GM12878 (cell line): ENCODE data around the gene AFAP1. TPM values are rescaled to one million over a fixed set of nuclear protein-coding genes. Genes with fewer than 3 reads are reported as not detected.

ENCODE experiments used
- ATAC-seq: fragments of 200-7000 bp; cut with Tn5 transposase; 3 replicates; pipeline ENCODE4 v1.9.1; 2020; ENCODE audit warnings: mild to moderate bottlenecking, moderate library complexity
- BruUV-seq: library from RNA; stranded (reverse); fragments of 400-500 nt; replicated peaks from 2 replicates; lab custom pipeline; 2021; lab: Mats Ljungman, UMichigan
- CTCF ChIA-PET: fragments of 300-600 bp; sonication (Branson Sonifier 250); formaldehyde crosslinking; extraction: SDS; loops from one replicate; lab custom pipeline; 2021; ENCODE audit warnings: inconsistent platforms; lab: Yijun Ruan, JAX
- POLR2A ChIA-PET: fragments of 350-600 bp; formaldehyde crosslinking; extraction: SDS; loops from one replicate; lab custom pipeline; 2021; ENCODE audit warnings: inconsistent platforms; lab: Charles Lee
- RAD21 ChIA-PET: fragments of 300-600 bp; sonication (Branson Sonifier 250); formaldehyde crosslinking; loops from one replicate; lab custom pipeline; 2023; ENCODE audit warnings: antibody characterized with exemption; ENCODE audit not compliant: unreplicated experiment; lab: Charles Lee
- SMC1A ChIA-PET: fragments of 300-600 bp; sonication (Branson Sonifier 250); formaldehyde crosslinking; loops from one replicate; lab custom pipeline; 2023; ENCODE audit not compliant: unreplicated experiment, uncharacterized antibody; lab: Charles Lee
- DNase-seq: peaks from one replicate; pipeline ENCODE4 v3.0.0-alpha.2; 2011; ENCODE audit warnings: low read depth, low spot score
- FAIRE-seq: peaks from 3 replicates; lab custom pipeline; 2011; peaks lifted over from hg19 to GRCh38; lab: Jason Lieb, UNC
- H2AFZ ChIP-seq: 2 replicates; pipeline ENCODE4 v1.6.0; 2011; ENCODE audit warnings: low read depth, low read length, control low read depth; ENCODE audit not compliant: control insufficient read depth
- H3K27ac ChIP-seq: 2 replicates; pipeline ENCODE4 v1.5.1; 2011; ENCODE audit warnings: control low read depth; ENCODE audit not compliant: control insufficient read depth, insufficient read depth
- H3K27me3 ChIP-seq, 2 experiments: replicated peaks in 1 of 2; 2 replicates each; pipeline versions ENCODE4 v1.6.0 to v1.6.1; 2011; ENCODE audit warnings: low read length in 1 of 2; ENCODE audit not compliant: control insufficient read depth in 2 of 2, insufficient read depth in 2 of 2
- H3K36me3 ChIP-seq, 2 experiments: 2 replicates each; pipeline ENCODE4 v1.5.1; 2011; ENCODE audit warnings: low read length in 1 of 2; ENCODE audit not compliant: control insufficient read depth in 2 of 2, insufficient read depth in 2 of 2
- H3K4me1 ChIP-seq: 2 replicates; pipeline ENCODE4 v1.6.1; 2011; ENCODE audit warnings: mild to moderate bottlenecking, low read length, moderate library complexity, mixed read lengths; ENCODE audit not compliant: control insufficient read depth, insufficient read depth
- H3K4me2 ChIP-seq: 2 replicates; pipeline ENCODE4 v1.6.0; 2011; ENCODE audit warnings: control low read depth; ENCODE audit not compliant: control insufficient read depth, insufficient read depth
- H3K4me3 ChIP-seq: fragments of 200-600 bp; sonication (generic); 2 replicates; pipeline ENCODE4 v1.5.1; 2016
- H3K79me2 ChIP-seq: 2 replicates; pipeline ENCODE4 v1.6.0; 2011; ENCODE audit warnings: low read length; ENCODE audit not compliant: control insufficient read depth, insufficient read depth
- H3K9ac ChIP-seq: 2 replicates; pipeline ENCODE4 v1.8.0; 2011; ENCODE audit warnings: low read length, control low read depth, mixed read lengths; ENCODE audit not compliant: control insufficient read depth, insufficient read depth
- H3K9me3 ChIP-seq: replicated peaks from 3 replicates; pipeline ENCODE4 v1.5.1; 2011; ENCODE audit warnings: mild to moderate bottlenecking, low read length; ENCODE audit not compliant: control insufficient read depth, insufficient read depth
- H4K20me1 ChIP-seq: 2 replicates; pipeline ENCODE4 v1.6.0; 2011; ENCODE audit not compliant: control insufficient read depth, insufficient read depth
- ATF7 ChIP-seq: fragments of 450-650 bp; IDR thresholded peaks from 2 replicates; pipeline ENCODE4 v1.6.1; 2016; ENCODE audit warnings: low read depth, mild to moderate bottlenecking
- MYC ChIP-seq: IDR thresholded peaks from 2 replicates; pipeline ENCODE4 v1.6.1; 2011; ENCODE audit warnings: mild to moderate bottlenecking, low read length, moderate library complexity, inconsistent platforms; ENCODE audit not compliant: insufficient read depth, insufficient replicate concordance, insufficient read length, severe bottlenecking
- SIN3A ChIP-seq: IDR thresholded peaks from 2 replicates; pipeline ENCODE4 v1.6.1; 2012; ENCODE audit warnings: low read depth, low read length, improper control_type of control experiment
- WRNIP1 ChIP-seq: IDR thresholded peaks from 2 replicates; pipeline ENCODE4 v1.6.1; 2011; ENCODE audit warnings: low read depth, low read length, improper control_type of control experiment, borderline replicate concordance
- ZBTB11 ChIP-seq: fragments of 450-650 bp; formaldehyde crosslinking; IDR thresholded peaks from 2 replicates; pipeline ENCODE4 v1.5.0; 2022; ENCODE audit warnings: mild to moderate bottlenecking, missing genetic modification characterization
- WGBS: methylation state at CpG from one replicate; pipeline ENCODE4 v1.1.6; 2016; ENCODE audit warnings: low lambda C conversion rate; ENCODE audit not compliant: insufficient replicate concordance, insufficient coverage; ENCODE audit errors: missing lambda C conversion rate; 5-methylcytosine and 5-hydroxymethylcytosine counted together
- in situ Hi-C: fragments of 300-500 bp; cut with MboI; formaldehyde crosslinking; loops from 9 replicates; pipeline ENCODE4 v1.14.3; 2018; ENCODE audit warnings: mixed read lengths
- intact Hi-C: fragments of 100-400 bp; cut with micrococcal nuclease; formaldehyde crosslinking; loops from one replicate; pipeline ENCODE4 v1.14.2; 2022; ENCODE audit not compliant: unreplicated experiment
- polyA plus RNA-seq, 11 experiments: library from polyadenylated mRNA; depleted of rRNA in 4 of 11; unstranded in 6 of 11; stranded (reverse) in 5 of 11; fragments of >200 nt; fragmentation: Nextera tagmentation in 4 of 11; fragmentation: Illumina TruSeq in 1 of 11; extraction: Ambion mirVana in 4 of 11; extraction: Trizol in 1 of 11; gene quantifications; 1 replicate in 1 of 11; 2 replicates in 10 of 11; pipeline versions ENCODE4 v1.2.1 to v1.2.3, GENCODE V29; 2011 to 2016; ENCODE audit warnings: inconsistent platforms in 2 of 11, missing spikeins in 2 of 11, low read depth in 1 of 11
- total RNA-seq, 4 experiments: library from RNA; depleted of rRNA in 3 of 4; stranded (reverse); fragments of >200 nt in 3 of 4; fragmentation: Illumina TruSeq in 1 of 4; extraction: Trizol in 1 of 4; gene quantifications; 2 replicates each; pipeline versions ENCODE4 v1.2.1 to v1.2.3, GENCODE V29; 2013 to 2021

Gene AFAP1
- total and polyA plus RNA-seq, 10 of the 15 experiments (the other 5 are each of a cell fraction or from before 2014, with no cell fraction given): 0.02 to 0.23 (median 0.09) TPM; not detected in 1

- TF ChIP-seq ZBTB11 (CRISPR knock-in tag) (no peak), MYC (no peak), SIN3A (no peak)
These were observed 112.1 kb downstream of the AFAP1 start (continued) for GRCh38 chr4:7827566-7827965.

GRCh38 chr4:7826909-7827306 is 112.8 kb downstream of the AFAP1 start:
- H3K36me3 ChIP-seq: no peaks in the 10 kb centered on the region
- FAIRE-seq: no peak
- RAD21 ChIA-PET: no interaction called here
- H2AFZ ChIP-seq: no peak overlapping the region
- POLR2A ChIA-PET: no interaction called here
- intact Hi-C loops (no loop called here), in situ Hi-C loops (no loop called here)
- 70% methylated on average over 11 of the region's 11 CpGs for WGBS
- no peak overlapping the region for H3K4me2 ChIP-seq
- H3K27ac ChIP-seq: no peak overlapping the region
- no peaks in the 10 kb centered on the region for H3K4me1 ChIP-seq
- CTCF ChIA-PET: interaction anchor here (4.3 kb wide), 1 partner anchor 24 kb away, joined by 14 read pairs; no protein-coding TSS in a partner anchor
- no peak for ATAC-seq
- H4K20me1 ChIP-seq: no peaks in the 10 kb centered on the region
- H3K27me3 ChIP-seq: peaks cover 0 to 7% of the 10 kb centered on the region in 2 experiments; a peak in 3 of 4 replicates
- SMC1A ChIA-PET: no interaction called here
- BruUV-seq: no TSS peak
- no peaks in the 10 kb centered on the region for H3K79me2 ChIP-seq
- no peak for DNase-seq
- no peak overlapping the region for H3K9ac ChIP-seq
- H3K4me3 ChIP-seq: no peak overlapping the region
- TF ChIP-seq WRNIP1: no peak
- TF ChIP-seq ATF7: peak; percentile 49; the same call in 1 of the 2 replicates
- TF ChIP-seq, all 136 proteins: peak for 1
- no peaks in the 10 kb centered on the region; the same call in 2 of the 3 replicates for H3K9me3 ChIP-seq
